Measurements from ENCODE around the gene HOXA5. TPM values are rescaled to one million over a fixed set of nuclear protein-coding genes. Genes with fewer than 3 reads are reported as not detected.

HOXA5 gene
- total RNA-seq, 1 donor, result 12.7 TPM

Small RNAs within 50 kb of the gene (small RNA-seq; reads per million reads assigned to genes)
- gene AC004080.5 (not detected), gene RF01977 (not detected), gene RF02140 (not detected), gene RF02141 (not detected)

Other genes starting within 250 kb of the HOXA5 start
- 0.65 and 0.93 TPM in 2 replicates for gene HOXA1, start 47.7 kb downstream of the HOXA5 start, total RNA-seq
- 1.6 and 2.2 TPM in 2 replicates for gene HOXA2, start 41.0 kb downstream of the HOXA5 start, total RNA-seq
- gene HOXA4, start 12.9 kb downstream of the HOXA5 start, total RNA-seq, result 0.80 and 1.9 TPM in 2 replicates
- 5.4 TPM in 1 of 2 replicates, not detected in the other for gene HOXA6, start 4.1 kb upstream of the HOXA5 start, total RNA-seq
- gene HOXA3, start 8.9 kb upstream of the HOXA5 start, total RNA-seq, result 1.1 and 1.9 TPM in 2 replicates
- 0.27 and 3.1 TPM in 2 replicates for gene HOXA7, start 13.0 kb upstream of the HOXA5 start, total RNA-seq
- gene HOXA9, start 21.9 kb upstream of the HOXA5 start, total RNA-seq, result 0.40 and 27.9 TPM in 2 replicates
- 0.27 and 5.8 TPM in 2 replicates for gene HOXA10, start 30.6 kb upstream of the HOXA5 start, total RNA-seq
- 0.93 TPM in 1 of 2 replicates, not detected in the other for gene HOXA11, start 41.6 kb upstream of the HOXA5 start, total RNA-seq
- not detected in 2 replicates for gene HOXA13, start 56.4 kb upstream of the HOXA5 start, total RNA-seq
- gene EVX1, start 99.1 kb upstream of the HOXA5 start, total RNA-seq, result not detected in 2 replicates